ENCODE data around the gene TP73. TPM values are rescaled to one million over a fixed set of nuclear protein-coding genes. Genes with fewer than 3 reads are reported as not detected.

TP73 gene
- total RNA-seq, 1 experiment from 2014 or later = 0.54 TPM

DNA sequence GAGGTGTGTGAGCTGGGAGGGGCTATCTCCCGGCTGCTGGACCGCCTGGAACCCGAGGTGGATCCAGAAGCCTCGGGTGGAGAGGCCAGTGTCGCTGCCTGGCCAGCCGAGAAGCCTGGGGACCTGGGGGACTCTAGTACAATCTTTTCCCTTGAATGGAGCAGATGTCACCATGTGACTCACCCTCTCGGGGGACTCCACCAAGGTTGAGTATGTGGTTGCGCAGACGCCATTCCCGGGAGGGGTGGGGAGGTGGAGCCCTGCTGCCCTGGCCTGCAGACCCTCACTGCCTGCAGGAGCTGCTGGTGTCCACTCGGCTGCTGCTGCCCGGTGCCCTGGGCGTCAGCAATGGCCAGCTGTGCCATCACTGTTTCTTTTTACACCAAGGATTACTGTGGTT lies 40.3 kb downstream of the TP73 start:
- intact Hi-C loops (cut with micrococcal nuclease; ENCODE audit: unreplicated experiment) = no loop called here
- TF ChIP-seq, protein P1, sequence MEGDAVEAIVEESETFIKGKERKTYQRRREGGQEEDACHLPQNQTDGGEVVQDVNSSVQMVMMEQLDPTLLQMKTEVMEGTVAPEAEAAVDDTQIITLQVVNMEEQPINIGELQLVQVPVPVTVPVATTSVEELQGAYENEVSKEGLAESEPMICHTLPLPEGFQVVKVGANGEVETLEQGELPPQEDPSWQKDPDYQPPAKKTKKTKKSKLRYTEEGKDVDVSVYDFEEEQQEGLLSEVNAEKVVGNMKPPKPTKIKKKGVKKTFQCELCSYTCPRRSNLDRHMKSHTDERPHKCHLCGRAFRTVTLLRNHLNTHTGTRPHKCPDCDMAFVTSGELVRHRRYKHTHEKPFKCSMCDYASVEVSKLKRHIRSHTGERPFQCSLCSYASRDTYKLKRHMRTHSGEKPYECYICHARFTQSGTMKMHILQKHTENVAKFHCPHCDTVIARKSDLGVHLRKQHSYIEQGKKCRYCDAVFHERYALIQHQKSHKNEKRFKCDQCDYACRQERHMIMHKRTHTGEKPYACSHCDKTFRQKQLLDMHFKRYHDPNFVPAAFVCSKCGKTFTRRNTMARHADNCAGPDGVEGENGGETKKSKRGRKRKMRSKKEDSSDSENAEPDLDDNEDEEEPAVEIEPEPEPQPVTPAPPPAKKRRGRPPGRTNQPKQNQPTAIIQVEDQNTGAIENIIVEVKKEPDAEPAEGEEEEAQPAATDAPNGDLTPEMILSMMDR (IDR thresholded peaks at IDR 0.05; ENCODE audit: unreplicated experiment) = no peak
- Mint-ChIP-seq H3K27ac (ENCODE audit: unreplicated experiment) (no peak overlapping the region), H3K4me1 (ENCODE audit: low read depth, unreplicated experiment) (no peaks in the 10 kb centered on the region), H3K36me3 (ENCODE audit: insufficient read depth, unreplicated experiment) (peaks cover 4% of the 10 kb centered on the region), H3K27me3 (ENCODE audit: unreplicated experiment) (peaks cover 37% of the 10 kb centered on the region), H3K4me3 (ENCODE audit: low read depth, unreplicated experiment) (no peak overlapping the region), H3K9me3 (ENCODE audit: low read depth, unreplicated experiment) (no peaks in the 10 kb centered on the region)
- DNase-seq = no peak
- BruUV-seq (replicated peaks) = no TSS peak
- CTCF ChIA-PET = no interaction called here

DNA sequence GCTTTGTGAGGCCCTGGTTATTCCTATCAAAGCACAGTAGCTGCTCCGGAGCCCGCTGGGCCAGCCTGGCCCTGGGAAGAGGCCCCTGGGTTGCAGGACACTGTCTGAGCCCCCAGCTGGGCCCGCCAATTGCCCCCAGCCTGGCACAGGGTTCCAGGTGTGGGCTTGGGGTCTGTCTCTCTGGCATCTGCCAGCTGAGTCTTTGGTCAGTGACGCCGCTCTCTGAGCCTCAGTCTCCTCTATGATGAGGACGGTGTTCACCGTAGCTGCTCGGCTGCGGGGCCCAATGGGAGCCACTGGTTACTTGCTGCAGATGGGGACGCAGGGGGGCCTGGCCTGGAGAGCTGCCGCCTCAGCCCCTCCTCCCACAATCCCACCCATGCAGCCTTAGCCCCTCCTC lies 41.0 kb downstream of the TP73 start:
- intact Hi-C loops (cut with micrococcal nuclease; ENCODE audit: unreplicated experiment) = no loop called here
- TF ChIP-seq, protein P1 (IDR thresholded peaks at IDR 0.05; ENCODE audit: unreplicated experiment) = no peak
- Mint-ChIP-seq H3K4me3 (ENCODE audit: low read depth, unreplicated experiment) (no peak overlapping the region), H3K27ac (ENCODE audit: unreplicated experiment) (no peak overlapping the region), H3K4me1 (ENCODE audit: low read depth, unreplicated experiment) (no peaks in the 10 kb centered on the region), H3K27me3 (ENCODE audit: unreplicated experiment) (peaks cover 45% of the 10 kb centered on the region), H3K9me3 (ENCODE audit: low read depth, unreplicated experiment) (no peaks in the 10 kb centered on the region), H3K36me3 (ENCODE audit: insufficient read depth, unreplicated experiment) (peaks cover 4% of the 10 kb centered on the region)
- CTCF ChIA-PET = no interaction called here
- no TSS peak for BruUV-seq (replicated peaks)
- no peak for DNase-seq

- Mint-ChIP-seq H3K4me1 (ENCODE audit: low read depth, unreplicated experiment) (no peaks in the 10 kb centered on the region), H3K27me3 (ENCODE audit: unreplicated experiment) (peaks cover 61% of the 10 kb centered on the region), H3K4me3 (ENCODE audit: low read depth, unreplicated experiment) (no peak overlapping the region), H3K36me3 (ENCODE audit: insufficient read depth, unreplicated experiment) (peaks cover 4% of the 10 kb centered on the region), H3K9me3 (ENCODE audit: low read depth, unreplicated experiment) (no peaks in the 10 kb centered on the region), H3K27ac (ENCODE audit: unreplicated experiment) (no peak overlapping the region)
- TF ChIP-seq, protein P1 (IDR thresholded peaks at IDR 0.05; ENCODE audit: unreplicated experiment) = peak; percentile 69
- DNase-seq = peak; percentile 46
- no TSS peak for BruUV-seq (replicated peaks)
- intact Hi-C loops (cut with micrococcal nuclease; ENCODE audit: unreplicated experiment) = no loop called here
- CTCF ChIA-PET = interaction anchor here (1.2 kb wide), 1 partner anchor 29 kb away, joined by 6 read pairs; no protein-coding TSS in a partner anchor
Measured at GRCh38 chr1:3695326-3696217, 43.3 kb downstream of the TP73 start.

- TF ChIP-seq, protein P1 (IDR thresholded peaks at IDR 0.05; ENCODE audit: unreplicated experiment) = no peak
- no peak for DNase-seq
- Mint-ChIP-seq H3K36me3 (ENCODE audit: insufficient read depth, unreplicated experiment) (peaks cover 1% of the 10 kb centered on the region), H3K9me3 (ENCODE audit: low read depth, unreplicated experiment) (no peaks in the 10 kb centered on the region), H3K27ac (ENCODE audit: unreplicated experiment) (no peak overlapping the region), H3K4me3 (ENCODE audit: low read depth, unreplicated experiment) (no peak overlapping the region), H3K27me3 (ENCODE audit: unreplicated experiment) (peaks cover 56% of the 10 kb centered on the region), H3K4me1 (ENCODE audit: low read depth, unreplicated experiment) (no peaks in the 10 kb centered on the region)
- no TSS peak for BruUV-seq (replicated peaks)
- intact Hi-C loops (cut with micrococcal nuclease; ENCODE audit: unreplicated experiment) = no loop called here
- CTCF ChIA-PET = no interaction called here
Measured at GRCh38 chr1:3696689-3697088, 44.4 kb downstream of the TP73 start.
